H1 (cell line): ENCODE data around the gene SCG5.

Experiments used
- CHD2 ChIP-seq: IDR thresholded peaks from 2 replicates; pipeline ENCODE4 v1.6.1; 2012; ENCODE audit warnings: low read length, improper control_type of control experiment
- EGR1 ChIP-seq: IDR thresholded peaks from 2 replicates; pipeline ENCODE4 v1.6.1; 2011; ENCODE audit warnings: low read depth, low read length, borderline replicate concordance
- HDAC2 ChIP-seq, 2 experiments: fragments of 300-600 bp in 1 of 2; sonication (generic) in 1 of 2; IDR thresholded peaks; 2 replicates each; pipeline ENCODE4 v1.6.1; 2011 to 2012; ENCODE audit warnings: low read depth in 2 of 2, low read length in 2 of 2, mild to moderate bottlenecking in 2 of 2, moderate library complexity in 2 of 2, borderline replicate concordance in 1 of 2, inconsistent platforms in 1 of 2
- MAFK ChIP-seq: IDR thresholded peaks from 2 replicates; pipeline ENCODE4 v1.6.1; 2012; ENCODE audit warnings: low read depth, mild to moderate bottlenecking, improper control_type of control experiment, low read length
- POLR2A ChIP-seq, 2 experiments: IDR thresholded peaks; 1 replicate in 1 of 2; 2 replicates in 1 of 2; pipeline ENCODE4 v1.6.1; 2011; ENCODE audit warnings: low read depth in 2 of 2, low read length in 2 of 2, mild to moderate bottlenecking in 2 of 2; ENCODE audit errors: control extremely low read depth in 1 of 2
- POLR2AphosphoS5 ChIP-seq: IDR thresholded peaks from 2 replicates; pipeline ENCODE4 v1.6.1; 2011; ENCODE audit warnings: low read depth, low read length
- RFX5 ChIP-seq: IDR thresholded peaks from 2 replicates; pipeline ENCODE4 v1.6.1; 2011; ENCODE audit warnings: low read depth, low read length, improper control_type of control experiment, borderline replicate concordance
- SIN3A ChIP-seq, 2 experiments: IDR thresholded peaks in 1 of 2; conservative IDR thresholded peaks in 1 of 2; 2 replicates each; pipeline ENCODE4 v1.6.1; 2011 to 2012; ENCODE audit warnings: low read length in 2 of 2, improper control_type of control experiment in 1 of 2, low read depth in 1 of 2, mild to moderate bottlenecking in 1 of 2
- YY1 ChIP-seq: IDR thresholded peaks from 2 replicates; pipeline ENCODE4 v1.6.1; 2011; ENCODE audit warnings: low read depth, mild to moderate bottlenecking, low read length
- TF ChIP-seq, protein P1 (sequence below), 3 experiments: IDR thresholded peaks; 1 replicate in 2 of 3; 2 replicates in 1 of 3; pipeline versions ENCODE4 v1.5.1 to v1.6.1; 2011; ENCODE audit warnings: low read length in 3 of 3, mild to moderate bottlenecking in 3 of 3, inconsistent platforms in 2 of 3, low read depth in 1 of 3, moderate library complexity in 1 of 3; ENCODE audit not compliant: insufficient read depth in 1 of 3; ENCODE audit errors: control extremely low read depth in 1 of 3
- TF ChIP-seq, protein P2 (sequence below): IDR thresholded peaks from 2 replicates; pipeline ENCODE4 v1.6.1; 2011; ENCODE audit warnings: low read depth, mild to moderate bottlenecking, low read length; ENCODE audit not compliant: insufficient read depth

- TF ChIP-seq SIN3A (conservative IDR thresholded peaks at IDR 0.05 in 1 of 2, IDR thresholded peaks at IDR 0.05 in 1 of 2; ENCODE audit: low read depth in 1 of 2, low read length in 2 of 2) (no peak), CHD2 (no peak), HDAC2 (IDR thresholded peaks at IDR 0.05; ENCODE audit: borderline replicate concordance in 1 of 2, low read depth in 2 of 2, low read length in 2 of 2) (no peak), EGR1 (no peak), MAFK (no peak), POLR2A (IDR thresholded peaks at IDR 0.05; ENCODE audit: control extremely low read depth in 1 of 2, low read depth in 2 of 2, low read length in 2 of 2) (no peak), RFX5 (no peak), POLR2AphosphoS5 (no peak), YY1 (no peak)
- TF ChIP-seq, protein P1, sequence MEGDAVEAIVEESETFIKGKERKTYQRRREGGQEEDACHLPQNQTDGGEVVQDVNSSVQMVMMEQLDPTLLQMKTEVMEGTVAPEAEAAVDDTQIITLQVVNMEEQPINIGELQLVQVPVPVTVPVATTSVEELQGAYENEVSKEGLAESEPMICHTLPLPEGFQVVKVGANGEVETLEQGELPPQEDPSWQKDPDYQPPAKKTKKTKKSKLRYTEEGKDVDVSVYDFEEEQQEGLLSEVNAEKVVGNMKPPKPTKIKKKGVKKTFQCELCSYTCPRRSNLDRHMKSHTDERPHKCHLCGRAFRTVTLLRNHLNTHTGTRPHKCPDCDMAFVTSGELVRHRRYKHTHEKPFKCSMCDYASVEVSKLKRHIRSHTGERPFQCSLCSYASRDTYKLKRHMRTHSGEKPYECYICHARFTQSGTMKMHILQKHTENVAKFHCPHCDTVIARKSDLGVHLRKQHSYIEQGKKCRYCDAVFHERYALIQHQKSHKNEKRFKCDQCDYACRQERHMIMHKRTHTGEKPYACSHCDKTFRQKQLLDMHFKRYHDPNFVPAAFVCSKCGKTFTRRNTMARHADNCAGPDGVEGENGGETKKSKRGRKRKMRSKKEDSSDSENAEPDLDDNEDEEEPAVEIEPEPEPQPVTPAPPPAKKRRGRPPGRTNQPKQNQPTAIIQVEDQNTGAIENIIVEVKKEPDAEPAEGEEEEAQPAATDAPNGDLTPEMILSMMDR (IDR thresholded peaks at IDR 0.05; ENCODE audit: control extremely low read depth in 1 of 3, insufficient read depth in 1 of 3, low read depth in 1 of 3, low read length in 3 of 3), result no peak
- TF ChIP-seq, protein P2, sequence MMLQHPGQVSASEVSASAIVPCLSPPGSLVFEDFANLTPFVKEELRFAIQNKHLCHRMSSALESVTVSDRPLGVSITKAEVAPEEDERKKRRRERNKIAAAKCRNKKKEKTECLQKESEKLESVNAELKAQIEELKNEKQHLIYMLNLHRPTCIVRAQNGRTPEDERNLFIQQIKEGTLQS, result no peak
Measured at GRCh38 chr15:32729700-32730395, 88.3 kb downstream of the SCG5 start.
